WTC11 (cell line): Measurements from ENCODE around the gene CELSR1. TPM values are rescaled to one million over a fixed set of nuclear protein-coding genes. Genes with fewer than 3 reads are reported as not detected.

ENCODE experiments used
- ATAC-seq: fragments of 200-7000 bp; cut with Tn5 transposase; 2 replicates; pipeline ENCODE4 v1.10.0; 2021; ENCODE audit warnings: mild to moderate bottlenecking, moderate library complexity
- CTCF ChIA-PET: fragments of 300-600 bp; sonication (Branson Sonifier 250); formaldehyde crosslinking; loops from one replicate; lab custom pipeline; 2021; ENCODE audit warnings: antibody characterized with exemption; lab: Charles Lee
- POLR2A ChIA-PET: fragments of 350-600 bp; sonication (Branson Sonifier 250); formaldehyde crosslinking; loops from one replicate; lab custom pipeline; 2021; ENCODE audit warnings: antibody characterized with exemption; lab: Charles Lee
- DNase-seq: peaks from one replicate; pipeline ENCODE4 v3.0.0; 2021; ENCODE audit warnings: low spot score
- H3K27ac Mint-ChIP-seq: 2 replicates; pipeline ENCODE4 v1.8.0; 2021; ENCODE audit warnings: mixed read lengths
- H3K27me3 Mint-ChIP-seq: 2 replicates; pipeline ENCODE4 v1.8.0; 2021; ENCODE audit warnings: low read depth, mild to moderate bottlenecking, moderate library complexity, mixed read lengths
- H3K36me3 Mint-ChIP-seq: 2 replicates; pipeline ENCODE4 v1.8.0; 2021; ENCODE audit warnings: mixed read lengths
- H3K4me1 Mint-ChIP-seq: 2 replicates; pipeline ENCODE4 v1.8.0; 2022; ENCODE audit warnings: mixed read lengths
- H3K4me3 Mint-ChIP-seq: 2 replicates; pipeline ENCODE4 v1.8.0; 2021; ENCODE audit warnings: mild to moderate bottlenecking, moderate library complexity, mixed read lengths
- H3K9me3 Mint-ChIP-seq: 2 replicates; pipeline ENCODE4 v1.8.0; 2021; ENCODE audit warnings: mixed read lengths
- AR ChIP-seq: fragments of 250-450 bp; sonication (Bioruptor Pico); IDR thresholded peaks from 2 replicates; pipeline ENCODE4 v1.9.0; 2021; ENCODE audit warnings: mild to moderate bottlenecking
- CBFB ChIP-seq: sonication (generic); formaldehyde crosslinking; IDR thresholded peaks from 2 replicates; pipeline ENCODE4 v1.8.1; 2022; ENCODE audit warnings: mild to moderate bottlenecking, low read depth, missing genetic modification reagents
- CREB1 ChIP-seq: sonication (generic); formaldehyde crosslinking; IDR thresholded peaks from 2 replicates; pipeline ENCODE4 v1.8.0; 2023; ENCODE audit warnings: mild to moderate bottlenecking, missing genetic modification reagents
- E2F5 ChIP-seq: sonication (generic); formaldehyde crosslinking; IDR thresholded peaks from 2 replicates; pipeline ENCODE4 v1.8.1; 2022; ENCODE audit warnings: mild to moderate bottlenecking, moderate library complexity, missing genetic modification reagents
- ETV6 ChIP-seq: sonication (generic); formaldehyde crosslinking; IDR thresholded peaks from 2 replicates; pipeline ENCODE4 v1.8.1; 2022; ENCODE audit warnings: mild to moderate bottlenecking, missing genetic modification reagents
- FOXJ3 ChIP-seq: sonication (generic); formaldehyde crosslinking; IDR thresholded peaks from 2 replicates; pipeline ENCODE4 v1.9.0; 2021; ENCODE audit warnings: missing genetic modification reagents, mild to moderate bottlenecking, borderline replicate concordance
- HMGXB4 ChIP-seq: sonication (generic); formaldehyde crosslinking; IDR thresholded peaks from 2 replicates; pipeline ENCODE4 v1.8.1; 2023; ENCODE audit warnings: mild to moderate bottlenecking, moderate library complexity, missing genetic modification reagents
- NR3C1 ChIP-seq: sonication (generic); formaldehyde crosslinking; conservative IDR thresholded peaks from 2 replicates; pipeline ENCODE4 v1.8.1; 2023; ENCODE audit warnings: low read depth, mild to moderate bottlenecking, missing genetic modification reagents
- PRDM15 ChIP-seq: sonication (generic); formaldehyde crosslinking; IDR thresholded peaks from 2 replicates; pipeline ENCODE4 v1.8.0; 2022; ENCODE audit warnings: missing genetic modification reagents
- SMAD3 ChIP-seq: sonication (generic); formaldehyde crosslinking; IDR thresholded peaks from 2 replicates; pipeline ENCODE4 v1.8.0; 2022; ENCODE audit warnings: missing genetic modification reagents, mild to moderate bottlenecking, borderline replicate concordance
- SOX15 ChIP-seq: fragments of 250-450 bp; sonication (Bioruptor Pico); IDR thresholded peaks from 2 replicates; pipeline ENCODE4 v1.9.0; 2021; ENCODE audit warnings: mild to moderate bottlenecking
- SP1 ChIP-seq: sonication (generic); formaldehyde crosslinking; conservative IDR thresholded peaks from 2 replicates; pipeline ENCODE4 v1.8.1; 2022; ENCODE audit warnings: missing genetic modification reagents
- STAT6 ChIP-seq: sonication (generic); formaldehyde crosslinking; conservative IDR thresholded peaks from 2 replicates; pipeline ENCODE4 v1.8.1; 2023; ENCODE audit warnings: mild to moderate bottlenecking, low read depth, missing genetic modification reagents, moderate library complexity
- ZNF512 ChIP-seq: sonication (generic); formaldehyde crosslinking; IDR thresholded peaks from 2 replicates; pipeline ENCODE4 v1.8.1; 2022; ENCODE audit warnings: missing genetic modification reagents, borderline replicate concordance
- total RNA-seq: library from RNA; stranded (reverse); gene quantifications from 3 replicates; pipeline ENCODE4 v1.2.3, GENCODE V29; 2021

Gene CELSR1
- total RNA-seq, 1 experiment from 2014 or later, result 16.8 TPM

GRCh38 chr22:46363611-46364321, 173.7 kb downstream of the CELSR1 start (continued):
- TF ChIP-seq AR (no peak), SP1 (no peak), FOXJ3 (CRISPR knock-in tag) (no peak), ETV6 (no peak), SOX15 (no peak)
- TF ChIP-seq, all 79 proteins: peak for 0

- ChIA-PET CTCF (no interaction called here), POLR2A (no interaction called here)
- no peak for ATAC-seq
- H3K4me3 Mint-ChIP-seq, result no peak overlapping the region
- H3K27me3 Mint-ChIP-seq, result no peaks in the 10 kb centered on the region
- H3K27ac Mint-ChIP-seq, result no peak overlapping the region; the same call in 1 of the 2 replicates
- H3K9me3 Mint-ChIP-seq, result peaks cover 7% of the 10 kb centered on the region; the same call in 1 of the 2 replicates
- no peak for DNase-seq
- peaks cover 14% of the 10 kb centered on the region for H3K36me3 Mint-ChIP-seq
- TF ChIP-seq ZNF512 (CRISPR knock-in tag), result no peak
- no peak for TF ChIP-seq AR
- no peak for TF ChIP-seq E2F5
- TF ChIP-seq SMAD3 (CRISPR knock-in tag), result no peak
- no peak for TF ChIP-seq NR3C1 (CRISPR knock-in tag)
- TF ChIP-seq HMGXB4 (CRISPR knock-in tag), result no peak
- no peak for TF ChIP-seq STAT6 (CRISPR knock-in tag)
- TF ChIP-seq CBFB (CRISPR knock-in tag), result no peak
- no peak for TF ChIP-seq CREB1 (CRISPR knock-in tag)
- no peak for TF ChIP-seq PRDM15
- peaks cover 4% of the 10 kb centered on the region; the same call in 1 of the 2 replicates for H3K4me1 Mint-ChIP-seq
Observed at GRCh38 chr22:46362934-46363515, 174.4 kb downstream of the CELSR1 start.
